ENCODE data around the gene RRP9. TPM values are rescaled to one million over a fixed set of nuclear protein-coding genes. Genes with fewer than 3 reads are reported as not detected.

Gene RRP9
- total RNA-seq, 1 donor from 2014 or later: 19.7 TPM

GRCh38 chr3:51896607-51897305 lies 44.9 kb downstream of the RRP9 start:
- no peak overlapping the region for H3K4me3 Mint-ChIP-seq (ENCODE audit: unreplicated experiment)

GRCh38 chr3:51894939-51895338 lies 46.8 kb downstream of the RRP9 start:
- H3K27me3 Mint-ChIP-seq (ENCODE audit: low read depth): peaks cover 49% of the 10 kb centered on the region
- H3K4me3 Mint-ChIP-seq (ENCODE audit: unreplicated experiment): no peak overlapping the region
- H3K4me1 Mint-ChIP-seq (ENCODE audit: low read depth): no peaks in the 10 kb centered on the region
- no peak overlapping the region for H3K27ac Mint-ChIP-seq (ENCODE audit: unreplicated experiment)
- H3K36me3 Mint-ChIP-seq (ENCODE audit: low read depth): peaks cover 2% of the 10 kb centered on the region
- no peaks in the 10 kb centered on the region for H3K9me3 Mint-ChIP-seq (ENCODE audit: low read depth)
- TF ChIP-seq CTCF (IDR thresholded peaks at IDR 0.05): no peak
- DNase-seq (ENCODE audit: low spot score): no peak

More at GRCh38 chr3:51896607-51897305, 44.9 kb downstream of the RRP9 start:
- no peaks in the 10 kb centered on the region for H3K9me3 Mint-ChIP-seq (ENCODE audit: low read depth)
- TF ChIP-seq CTCF (IDR thresholded peaks at IDR 0.05): no peak
- no peak for DNase-seq (ENCODE audit: low spot score)
- H3K27me3 Mint-ChIP-seq (ENCODE audit: low read depth): peaks cover 55% of the 10 kb centered on the region
- peaks cover 2% of the 10 kb centered on the region for H3K36me3 Mint-ChIP-seq (ENCODE audit: low read depth)
- no peaks in the 10 kb centered on the region for H3K4me1 Mint-ChIP-seq (ENCODE audit: low read depth)
- no peak overlapping the region for H3K27ac Mint-ChIP-seq (ENCODE audit: unreplicated experiment)

GRCh38 chr3:51894391-51894790 lies 47.3 kb downstream of the RRP9 start:
- Mint-ChIP-seq H3K27ac (ENCODE audit: unreplicated experiment) (no peak overlapping the region), H3K27me3 (ENCODE audit: low read depth) (peaks cover 49% of the 10 kb centered on the region), H3K36me3 (ENCODE audit: low read depth) (peaks cover 2% of the 10 kb centered on the region), H3K4me1 (ENCODE audit: low read depth) (no peaks in the 10 kb centered on the region), H3K9me3 (ENCODE audit: low read depth) (no peaks in the 10 kb centered on the region), H3K4me3 (ENCODE audit: unreplicated experiment) (no peak overlapping the region)
- TF ChIP-seq CTCF (IDR thresholded peaks at IDR 0.05): no peak
- DNase-seq (ENCODE audit: low spot score): no peak

- Mint-ChIP-seq H3K27ac (ENCODE audit: unreplicated experiment) (no peak overlapping the region), H3K9me3 (ENCODE audit: low read depth) (no peaks in the 10 kb centered on the region), H3K36me3 (ENCODE audit: low read depth) (no peaks in the 10 kb centered on the region), H3K27me3 (ENCODE audit: low read depth) (peaks cover 27% of the 10 kb centered on the region), H3K4me3 (ENCODE audit: unreplicated experiment) (no peak overlapping the region), H3K4me1 (ENCODE audit: low read depth) (no peaks in the 10 kb centered on the region)
- no peak for TF ChIP-seq CTCF (IDR thresholded peaks at IDR 0.05)
- no peak for DNase-seq (ENCODE audit: low spot score)
Measured at GRCh38 chr3:51891242-51892039, 50.3 kb downstream of the RRP9 start.

- Mint-ChIP-seq H3K4me1 (ENCODE audit: low read depth) (no peaks in the 10 kb centered on the region), H3K4me3 (ENCODE audit: unreplicated experiment) (no peak overlapping the region), H3K27ac (ENCODE audit: unreplicated experiment) (no peak overlapping the region), H3K9me3 (ENCODE audit: low read depth) (no peaks in the 10 kb centered on the region), H3K36me3 (ENCODE audit: low read depth) (no peaks in the 10 kb centered on the region), H3K27me3 (ENCODE audit: low read depth) (peaks cover 26% of the 10 kb centered on the region)
- no peak for TF ChIP-seq CTCF (IDR thresholded peaks at IDR 0.05)
- DNase-seq (ENCODE audit: low spot score): no peak
Measured at GRCh38 chr3:51888463-51889105, 53.1 kb downstream of the RRP9 start.

All from chondrocyte (in vitro differentiated cells).